ENCODE results near the gene TECPR1.

GRCh38 chr7:98254951-98255610 lies 3.0 kb upstream of the TECPR1 start:
- TF ChIP-seq CTCF (IDR thresholded peaks at IDR 0.05) (no peak), POLR2AphosphoS5 (IDR thresholded peaks at IDR 0.05) (no peak)
